Thyroid gland (tissue), 4 donors: ENCODE measurements around the gene LYZL2.

Experiments used
- POLR2A ChIP-seq, 2 donors: fragments of 450-650 bp; IDR thresholded peaks; one replicate each; pipeline ENCODE4 v1.6.1; 2017; ENCODE audit warnings: antibody characterized with exemption in 2 of 2, mild to moderate bottlenecking in 2 of 2, moderate library complexity in 1 of 2
- TF ChIP-seq, protein P1 (sequence below), 6 experiments: fragments of 200-600 bp in 3 of 6; fragments of 450-650 bp in 3 of 6; sonication (generic) in 3 of 6; IDR thresholded peaks; one replicate each; pipeline ENCODE4 v1.5.1; 2016 to 2019; ENCODE audit warnings: antibody characterized with exemption in 6 of 6, mild to moderate bottlenecking in 2 of 6, inconsistent platforms in 1 of 6, moderate library complexity in 1 of 6

DNA sequence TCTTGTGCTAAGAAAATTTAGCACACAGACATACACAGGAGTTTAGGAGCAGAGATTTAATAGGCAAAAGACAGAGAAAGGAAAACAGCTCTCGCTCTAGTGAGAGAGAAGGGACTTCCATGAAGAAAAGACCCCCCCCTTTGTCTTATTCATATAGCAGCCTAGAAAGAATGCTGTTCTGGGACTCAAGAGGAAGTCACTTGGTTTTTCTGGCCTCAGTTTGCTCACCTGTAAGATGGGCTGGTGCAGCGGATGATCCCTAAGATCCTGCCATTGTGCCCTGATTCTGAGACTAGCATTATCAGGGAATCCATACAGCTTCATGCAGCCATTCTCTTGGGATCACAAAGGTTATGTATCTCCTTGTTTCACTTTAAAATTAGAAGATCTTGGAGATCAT lies 42.7 kb downstream of the LYZL2 start:
- TF ChIP-seq, protein P1, sequence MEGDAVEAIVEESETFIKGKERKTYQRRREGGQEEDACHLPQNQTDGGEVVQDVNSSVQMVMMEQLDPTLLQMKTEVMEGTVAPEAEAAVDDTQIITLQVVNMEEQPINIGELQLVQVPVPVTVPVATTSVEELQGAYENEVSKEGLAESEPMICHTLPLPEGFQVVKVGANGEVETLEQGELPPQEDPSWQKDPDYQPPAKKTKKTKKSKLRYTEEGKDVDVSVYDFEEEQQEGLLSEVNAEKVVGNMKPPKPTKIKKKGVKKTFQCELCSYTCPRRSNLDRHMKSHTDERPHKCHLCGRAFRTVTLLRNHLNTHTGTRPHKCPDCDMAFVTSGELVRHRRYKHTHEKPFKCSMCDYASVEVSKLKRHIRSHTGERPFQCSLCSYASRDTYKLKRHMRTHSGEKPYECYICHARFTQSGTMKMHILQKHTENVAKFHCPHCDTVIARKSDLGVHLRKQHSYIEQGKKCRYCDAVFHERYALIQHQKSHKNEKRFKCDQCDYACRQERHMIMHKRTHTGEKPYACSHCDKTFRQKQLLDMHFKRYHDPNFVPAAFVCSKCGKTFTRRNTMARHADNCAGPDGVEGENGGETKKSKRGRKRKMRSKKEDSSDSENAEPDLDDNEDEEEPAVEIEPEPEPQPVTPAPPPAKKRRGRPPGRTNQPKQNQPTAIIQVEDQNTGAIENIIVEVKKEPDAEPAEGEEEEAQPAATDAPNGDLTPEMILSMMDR (IDR thresholded peaks at IDR 0.05) = no peak
- no peak for TF ChIP-seq POLR2A (IDR thresholded peaks at IDR 0.05)
